ENCODE measurements around the gene PC. TPM values are rescaled to one million over a fixed set of nuclear protein-coding genes. Genes with fewer than 3 reads are reported as not detected.

The PC gene
- total and polyA plus RNA-seq, 2 experiments from 2014 or later = 18.3 to 21.7 TPM

DNA sequence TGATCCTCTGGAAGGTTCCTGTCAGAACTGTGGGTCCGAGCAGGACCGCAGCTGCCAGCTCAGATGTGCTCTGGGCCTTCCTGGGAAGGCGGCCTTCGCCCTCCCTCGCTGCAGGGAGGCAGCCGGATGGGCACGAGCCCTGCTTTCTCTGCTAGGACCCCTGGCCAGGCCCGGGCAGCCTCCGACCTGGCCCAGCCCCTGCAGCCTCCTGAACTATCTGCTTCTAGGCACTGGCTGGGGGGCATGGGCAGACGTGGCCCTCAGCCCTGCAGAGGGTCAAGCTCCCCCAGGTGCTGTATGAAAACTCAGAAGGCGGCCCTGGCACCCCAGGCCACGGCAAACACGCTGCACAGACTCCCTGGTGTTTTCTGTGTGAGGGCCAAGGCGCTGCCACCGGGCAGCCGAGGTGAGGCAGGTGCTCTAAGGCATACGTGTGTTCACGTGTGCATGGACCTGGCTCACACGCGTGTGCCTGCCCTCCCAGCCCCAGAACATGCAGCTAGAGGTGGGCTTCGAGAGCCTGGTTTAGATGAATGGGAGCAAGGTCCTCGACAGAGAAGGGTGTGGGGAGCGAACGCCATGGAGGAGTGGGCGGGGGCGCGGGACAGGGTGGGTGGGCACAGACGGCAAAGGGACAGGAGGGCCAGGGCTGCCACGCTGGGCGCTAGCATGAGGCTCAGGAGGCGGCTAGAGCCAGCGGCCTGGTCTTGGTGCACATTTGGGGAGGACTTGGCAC is 97.0 kb downstream of the PC start:
- Mint-ChIP-seq H3K27me3 (ENCODE audit: insufficient read depth, low read depth, poor library complexity) (peaks cover 28% of the 10 kb centered on the region), H3K36me3 (ENCODE audit: low read depth) (peaks cover 2% of the 10 kb centered on the region; the same call in 2 of the 3 replicates), H3K27ac (no peak overlapping the region), H3K9me3 (no peaks in the 10 kb centered on the region), H3K4me1 (peaks cover 2% of the 10 kb centered on the region; the same call in 1 of the 3 replicates), H3K4me3 (no peak overlapping the region)
- H3K4me1 ChIP-seq (ENCODE audit: insufficient read depth) = no peaks in the 10 kb centered on the region; the same call in 1 of the 2 replicates
- H3K79me2 ChIP-seq (replicated peaks; ENCODE audit: insufficient read depth) = no peaks in the 10 kb centered on the region
- ATAC-seq (no peak), DNase-seq (ENCODE audit: low spot score) (no peak)
- no peak overlapping the region for H3K4me2 ChIP-seq
- no peak overlapping the region for H3K4me3 ChIP-seq
- H3K9me2 ChIP-seq (ENCODE audit: insufficient read depth) = no peaks in the 10 kb centered on the region
- no peaks in the 10 kb centered on the region for H3K36me3 ChIP-seq (ENCODE audit: insufficient read depth)
- no peaks in the 10 kb centered on the region for H3F3A ChIP-seq (replicated peaks; ENCODE audit: low read depth)
- no peaks in the 10 kb centered on the region for H3K27me3 ChIP-seq (ENCODE audit: insufficient read depth)
- no peak overlapping the region for H3K27ac ChIP-seq (ENCODE audit: low read depth)
- TF ChIP-seq POLR2AphosphoS5 (IDR thresholded peaks at IDR 0.05; ENCODE audit: low read depth) = 0 out of 2 replicates have a peak, but pooled peaks have one; percentile 6
- TF ChIP-seq ZNF114 (CRISPR knock-in tag; IDR thresholded peaks at IDR 0.05) = no peak
- TF ChIP-seq, protein P1, sequence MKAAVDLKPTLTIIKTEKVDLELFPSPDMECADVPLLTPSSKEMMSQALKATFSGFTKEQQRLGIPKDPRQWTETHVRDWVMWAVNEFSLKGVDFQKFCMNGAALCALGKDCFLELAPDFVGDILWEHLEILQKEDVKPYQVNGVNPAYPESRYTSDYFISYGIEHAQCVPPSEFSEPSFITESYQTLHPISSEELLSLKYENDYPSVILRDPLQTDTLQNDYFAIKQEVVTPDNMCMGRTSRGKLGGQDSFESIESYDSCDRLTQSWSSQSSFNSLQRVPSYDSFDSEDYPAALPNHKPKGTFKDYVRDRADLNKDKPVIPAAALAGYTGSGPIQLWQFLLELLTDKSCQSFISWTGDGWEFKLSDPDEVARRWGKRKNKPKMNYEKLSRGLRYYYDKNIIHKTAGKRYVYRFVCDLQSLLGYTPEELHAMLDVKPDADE (IDR thresholded peaks at IDR 0.05) = no peak
- no peaks in the 10 kb centered on the region for H4K20me1 ChIP-seq (replicated peaks; ENCODE audit: insufficient read depth)
- no peak overlapping the region for H2AFZ ChIP-seq

DNA sequence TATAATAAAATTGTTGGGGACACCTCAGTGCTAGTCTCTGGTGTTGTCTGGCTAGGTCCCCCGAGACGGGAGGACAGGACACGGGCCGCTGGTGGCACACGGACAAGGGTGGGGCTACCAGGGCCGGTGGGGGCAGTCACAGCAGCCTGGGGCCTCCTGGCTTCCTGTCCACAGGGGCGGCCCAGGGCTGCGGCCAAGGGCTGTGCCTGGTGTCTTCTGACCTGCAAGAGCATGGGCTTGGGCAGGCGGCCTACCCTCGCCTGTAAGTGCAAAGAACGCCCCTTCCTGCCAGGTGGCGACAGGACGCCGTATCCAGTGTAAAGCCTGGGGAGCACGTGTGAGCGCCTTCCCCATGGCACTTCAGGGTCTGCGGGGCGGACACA is 97.7 kb downstream of the PC start:
- TF ChIP-seq STAT1 (IDR thresholded peaks at IDR 0.05; ENCODE audit: unreplicated experiment) (no peak), POLR2AphosphoS5 (IDR thresholded peaks at IDR 0.05; ENCODE audit: low read depth) (no peak), ZNF114 (CRISPR knock-in tag; IDR thresholded peaks at IDR 0.05) (no peak), EZH2phosphoT487 (IDR thresholded peaks at IDR 0.05; ENCODE audit: unreplicated experiment) (no peak), NANOG (IDR thresholded peaks at IDR 0.05; ENCODE audit: borderline replicate concordance) (no peak), CREB1 (CRISPR knock-in tag; IDR thresholded peaks at IDR 0.05; ENCODE audit: low read depth) (no peak)
- TF ChIP-seq, protein P1 (IDR thresholded peaks at IDR 0.05) = no peak
- TF ChIP-seq, protein P2, sequence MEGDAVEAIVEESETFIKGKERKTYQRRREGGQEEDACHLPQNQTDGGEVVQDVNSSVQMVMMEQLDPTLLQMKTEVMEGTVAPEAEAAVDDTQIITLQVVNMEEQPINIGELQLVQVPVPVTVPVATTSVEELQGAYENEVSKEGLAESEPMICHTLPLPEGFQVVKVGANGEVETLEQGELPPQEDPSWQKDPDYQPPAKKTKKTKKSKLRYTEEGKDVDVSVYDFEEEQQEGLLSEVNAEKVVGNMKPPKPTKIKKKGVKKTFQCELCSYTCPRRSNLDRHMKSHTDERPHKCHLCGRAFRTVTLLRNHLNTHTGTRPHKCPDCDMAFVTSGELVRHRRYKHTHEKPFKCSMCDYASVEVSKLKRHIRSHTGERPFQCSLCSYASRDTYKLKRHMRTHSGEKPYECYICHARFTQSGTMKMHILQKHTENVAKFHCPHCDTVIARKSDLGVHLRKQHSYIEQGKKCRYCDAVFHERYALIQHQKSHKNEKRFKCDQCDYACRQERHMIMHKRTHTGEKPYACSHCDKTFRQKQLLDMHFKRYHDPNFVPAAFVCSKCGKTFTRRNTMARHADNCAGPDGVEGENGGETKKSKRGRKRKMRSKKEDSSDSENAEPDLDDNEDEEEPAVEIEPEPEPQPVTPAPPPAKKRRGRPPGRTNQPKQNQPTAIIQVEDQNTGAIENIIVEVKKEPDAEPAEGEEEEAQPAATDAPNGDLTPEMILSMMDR (conservative IDR thresholded peaks at IDR 0.05; ENCODE audit: low read depth in 2 of 2) = peak in 1 of 2 experiments; percentile 56; a peak in 2 of 4 replicates
- ATAC-seq (peak; percentile 1; the same call in 1 of the 3 replicates), DNase-seq (ENCODE audit: low spot score) (peak; percentile 53)
- no peak overlapping the region for H3K27ac ChIP-seq (ENCODE audit: low read depth)
- no peaks in the 10 kb centered on the region for H3K27me3 ChIP-seq (ENCODE audit: insufficient read depth)
- Mint-ChIP-seq H3K27ac (no peak overlapping the region), H3K4me3 (no peak overlapping the region), H3K36me3 (ENCODE audit: low read depth) (peaks cover 2% of the 10 kb centered on the region; the same call in 2 of the 3 replicates), H3K9me3 (no peaks in the 10 kb centered on the region), H3K4me1 (peaks cover 6% of the 10 kb centered on the region), H3K27me3 (ENCODE audit: insufficient read depth, low read depth, poor library complexity) (peaks cover 31% of the 10 kb centered on the region)
- H3K4me2 ChIP-seq = no peak overlapping the region
- H3K4me1 ChIP-seq (ENCODE audit: insufficient read depth) = peaks cover 4% of the 10 kb centered on the region
- H3K36me3 ChIP-seq (ENCODE audit: insufficient read depth) = no peaks in the 10 kb centered on the region
- no peaks in the 10 kb centered on the region for H3K9me2 ChIP-seq (ENCODE audit: insufficient read depth)
- H4K20me1 ChIP-seq (replicated peaks; ENCODE audit: insufficient read depth) = no peaks in the 10 kb centered on the region
- no peak overlapping the region for H3K4me3 ChIP-seq
- H2AFZ ChIP-seq = no peak overlapping the region
- no peaks in the 10 kb centered on the region for H3K79me2 ChIP-seq (replicated peaks; ENCODE audit: insufficient read depth)
- H3F3A ChIP-seq (replicated peaks; ENCODE audit: low read depth) = peaks cover 4% of the 10 kb centered on the region; the same call in 1 of the 2 replicates
